GM21367 (cell line): ENCODE measurements around the gene ANTXRL.
"Not testable (repeated sequence)": the region's sequence is repeated elsewhere in the genome, so short reads cannot be mapped to it uniquely, and the experiment has no call there.

Experiments used
- ATAC-seq: cut with Tn5 transposase; IDR thresholded peaks from one replicate; pipeline ENCODE4 v1.9.1; 2021; ENCODE audit not compliant: unreplicated experiment

The ANTXRL gene

GRCh38 chr10:46254007-46254383, 32.8 kb upstream of the ANTXRL start:
- ATAC-seq, result no peak

- no peak for ATAC-seq
Observed at GRCh38 chr10:46254467-46254866, 32.3 kb upstream of the ANTXRL start.

- ATAC-seq, result not testable (repeated sequence)
Observed at GRCh38 chr10:46255210-46255609, 31.6 kb upstream of the ANTXRL start.

- ATAC-seq, result no peak
Observed at GRCh38 chr10:46255801-46256747, 30.7 kb upstream of the ANTXRL start.

- ATAC-seq, result no peak
Observed at GRCh38 chr10:46257099-46257498, 29.7 kb upstream of the ANTXRL start.

DNA sequence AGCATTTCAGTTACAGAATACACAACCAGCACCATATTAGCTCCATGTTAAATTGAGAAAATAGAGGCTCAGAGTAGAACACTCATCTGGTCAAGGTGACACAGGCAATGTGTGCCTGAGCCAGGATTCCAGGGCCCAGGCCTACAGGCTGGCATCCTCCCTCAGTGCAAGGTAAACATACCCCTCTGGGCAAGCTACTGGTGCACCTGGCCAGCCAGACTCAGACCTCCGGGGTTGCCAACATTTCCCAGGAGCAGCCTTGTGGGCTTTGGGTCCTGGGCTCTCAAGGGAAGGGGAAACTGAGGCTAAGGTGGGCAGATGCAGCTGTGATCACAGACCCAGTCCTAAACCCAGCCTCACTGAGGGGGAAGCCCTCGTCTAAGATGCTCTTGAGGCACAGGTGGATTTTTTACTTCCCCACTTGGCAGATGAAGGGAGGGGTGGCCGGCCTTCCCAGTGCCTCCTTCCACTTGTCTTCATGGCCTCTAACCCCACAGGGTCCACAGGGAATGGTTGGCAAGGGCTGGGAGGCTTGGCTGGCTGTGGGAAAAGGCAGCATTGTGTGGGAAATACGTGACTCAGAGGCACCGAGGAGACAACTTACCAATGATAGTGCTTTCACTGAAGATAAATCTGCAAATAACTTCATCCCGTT, 23.8 kb upstream of the ANTXRL start:
- ATAC-seq, result not testable (repeated sequence)

GRCh38 chr10:46263831-46264268, 22.9 kb upstream of the ANTXRL start:
- no peak for ATAC-seq

DNA sequence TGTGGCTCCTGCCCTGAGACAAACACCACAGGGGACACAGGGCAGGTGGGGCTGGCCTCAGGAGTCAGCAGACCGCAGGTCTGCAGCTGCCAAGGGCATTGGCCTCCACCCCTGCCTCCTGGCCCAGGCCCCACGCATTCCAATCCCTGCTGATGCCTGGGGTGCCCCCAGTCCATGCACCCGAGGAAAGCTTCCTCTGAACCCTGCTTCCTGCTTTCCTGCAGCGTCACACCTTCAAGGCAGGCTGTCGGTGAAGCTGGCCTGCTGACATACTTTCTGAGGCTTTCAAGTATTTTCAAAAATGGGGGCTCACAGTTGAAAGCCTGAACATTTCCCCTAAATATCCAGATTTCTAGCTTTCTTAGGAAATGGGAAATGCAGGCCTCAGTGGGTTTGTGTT, 22.5 kb upstream of the ANTXRL start:
- ATAC-seq, result no peak

DNA sequence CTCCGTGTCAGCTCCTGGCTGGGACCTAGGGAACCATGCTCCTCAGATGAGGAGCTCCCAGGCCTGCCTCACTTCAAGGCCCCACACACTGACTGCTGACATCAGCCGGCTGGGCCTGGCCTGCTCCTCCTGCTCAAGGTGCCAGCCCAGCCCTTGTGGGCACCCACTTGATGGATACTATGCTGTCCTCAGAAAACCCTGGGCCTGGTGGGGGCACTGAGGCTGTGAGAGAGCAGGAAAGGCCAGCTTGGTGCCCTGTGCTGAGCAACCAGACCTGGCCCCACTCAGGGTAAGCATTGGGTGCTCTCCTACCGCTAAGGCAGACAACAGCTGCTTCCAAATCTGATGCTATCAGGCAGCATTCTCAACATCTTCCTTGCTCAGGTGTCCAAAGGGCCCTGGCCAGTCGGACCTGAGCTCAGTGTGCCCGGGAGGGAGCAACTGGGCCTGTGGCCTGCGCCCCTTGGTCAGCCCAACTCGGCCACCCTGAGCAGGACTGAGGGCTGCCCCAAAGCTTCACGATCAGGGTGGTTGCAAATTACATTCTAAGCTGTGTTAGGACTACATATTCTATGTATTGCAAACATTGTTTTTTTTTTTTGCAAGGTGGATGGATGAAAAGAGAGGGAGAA, 21.9 kb upstream of the ANTXRL start:
- ATAC-seq, result no peak

DNA sequence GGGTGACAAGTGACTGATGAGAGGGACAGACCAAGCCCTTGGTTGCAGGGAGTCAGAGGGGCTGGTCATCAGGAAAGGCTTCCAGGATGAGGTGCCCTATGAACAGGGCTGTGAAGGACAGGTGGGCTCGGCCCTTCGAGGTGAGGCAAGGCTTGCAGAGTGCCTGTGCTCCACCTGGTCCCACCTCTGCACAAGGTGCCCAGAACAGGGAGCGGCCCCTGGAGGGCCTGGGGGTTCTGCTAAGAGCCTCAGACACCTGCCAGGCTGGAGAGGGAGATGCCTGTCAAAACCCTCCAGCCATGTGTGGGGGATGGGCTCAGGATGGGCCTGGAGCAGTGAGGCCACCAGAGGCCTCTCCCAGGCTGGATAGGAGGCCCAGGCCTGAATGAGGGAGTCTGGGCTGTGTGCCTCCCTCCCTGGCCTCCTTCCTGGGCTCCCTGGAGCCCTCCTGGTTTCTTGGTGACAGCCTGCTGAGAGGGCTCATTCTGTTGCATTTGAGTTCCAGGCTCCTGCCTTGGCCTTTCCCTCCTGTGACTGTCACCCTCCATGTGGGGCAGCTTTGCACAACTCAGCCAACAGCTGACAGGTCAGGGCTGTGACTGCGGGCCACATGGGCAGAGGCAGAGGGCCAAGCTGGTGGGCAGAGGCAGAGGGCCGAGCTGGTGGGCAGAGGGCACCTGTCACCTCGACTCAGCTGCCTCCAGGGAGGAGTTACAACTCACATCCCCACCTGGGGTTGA, 21.1 kb upstream of the ANTXRL start:
- ATAC-seq, result not testable (repeated sequence)

GRCh38 chr10:46266306-46266985, 20.4 kb upstream of the ANTXRL start:
- no peak for ATAC-seq

- ATAC-seq, result no peak
Observed at GRCh38 chr10:46267132-46267985, 19.4 kb upstream of the ANTXRL start.

GRCh38 chr10:46268076-46268881, 18.5 kb upstream of the ANTXRL start:
- no peak for ATAC-seq

DNA sequence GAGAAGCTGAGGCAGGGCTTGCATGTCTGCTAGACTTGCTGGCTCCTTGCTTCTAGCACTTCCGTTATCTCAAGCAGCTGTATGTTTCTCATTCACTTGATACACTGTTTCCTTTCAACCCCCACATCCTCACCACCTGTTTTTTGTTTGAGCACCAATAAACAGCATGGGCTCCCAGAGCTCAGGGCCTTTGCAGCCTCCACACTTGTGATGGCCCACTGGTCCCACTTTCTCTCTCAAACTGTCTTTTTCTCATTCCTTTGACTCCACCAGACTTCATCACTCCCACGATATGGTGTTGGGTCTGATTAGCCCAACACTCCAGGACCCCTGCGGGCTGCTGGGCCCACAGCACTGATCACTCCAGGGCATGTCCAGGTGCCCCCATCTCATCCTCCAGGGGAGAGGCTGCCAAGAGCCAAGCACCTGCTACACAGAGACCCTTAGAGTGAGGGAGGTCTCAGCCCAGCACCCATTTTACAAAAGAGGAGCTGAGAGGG, 17.2 kb upstream of the ANTXRL start:
- ATAC-seq, result not testable (repeated sequence)

GRCh38 chr10:46270086-46270811, 16.5 kb upstream of the ANTXRL start:
- ATAC-seq, result no peak

GRCh38 chr10:46270963-46271530, 15.8 kb upstream of the ANTXRL start:
- ATAC-seq, result not testable (repeated sequence)

DNA sequence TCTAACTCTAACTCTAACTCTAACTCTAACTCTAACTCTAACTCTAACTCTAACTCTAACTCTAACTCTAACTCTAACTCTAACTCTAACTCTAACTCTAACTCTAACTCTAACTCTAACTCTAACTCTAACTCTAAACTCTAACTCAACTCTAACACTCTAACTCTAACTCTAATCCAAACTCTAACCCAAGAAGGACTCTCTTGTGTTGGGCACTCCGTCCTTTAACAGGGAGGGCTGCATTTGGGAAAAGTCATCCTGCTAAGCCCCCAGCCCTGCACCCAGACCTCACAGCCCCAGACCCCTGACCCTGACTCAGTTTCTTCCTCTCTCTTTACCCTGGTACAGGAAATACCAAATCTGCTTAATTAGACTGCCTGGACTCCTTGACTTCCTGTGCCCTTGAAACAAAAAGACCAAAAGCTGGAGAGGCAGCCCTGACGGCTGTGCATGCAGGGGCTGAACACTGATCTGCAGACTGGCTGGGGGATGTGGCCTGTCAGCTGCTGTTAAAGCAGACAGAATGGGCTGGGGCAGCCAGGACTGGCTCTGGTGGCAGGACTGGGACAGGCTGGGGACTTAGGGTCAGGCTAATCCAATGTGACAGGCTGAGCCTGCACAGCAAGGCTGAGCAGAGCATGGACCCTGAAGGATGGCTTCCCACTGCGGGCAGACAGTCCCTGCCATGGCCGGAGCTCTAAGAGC, 14.8 kb upstream of the ANTXRL start:
- ATAC-seq, result not testable (repeated sequence)
